BJ (cell line): ENCODE measurements around the gene CD164. TPM values are rescaled to one million over a fixed set of nuclear protein-coding genes. Genes with fewer than 3 reads are reported as not detected.
A peak's percentile ranks its signal among the peaks of the same experiment; 100 is the strongest.

ENCODE experiments used
- CTCF ChIA-PET: fragments of 350-600 bp; formaldehyde crosslinking; extraction: SDS; loops from one replicate; lab custom pipeline; 2021; ENCODE audit warnings: antibody characterized with exemption, inconsistent platforms; lab: Yijun Ruan, JAX
- POLR2A ChIA-PET: fragments of 300-600 bp; sonication (Branson Sonifier 250); formaldehyde crosslinking; extraction: SDS; loops from one replicate; lab custom pipeline; 2021; ENCODE audit warnings: antibody characterized with exemption; lab: Charles Lee
- DNase-seq: peaks from one replicate; pipeline ENCODE4 v3.0.0-alpha.2; 2011; ENCODE audit warnings: low read depth
- H3K27me3 ChIP-seq: 2 replicates; pipeline ENCODE4 v1.6.0; 2011; ENCODE audit warnings: low read length; ENCODE audit not compliant: control insufficient read depth, insufficient read depth
- H3K36me3 ChIP-seq: 2 replicates; pipeline ENCODE4 v1.5.1; 2011; ENCODE audit warnings: low read length; ENCODE audit not compliant: control insufficient read depth, insufficient read depth
- H3K4me3 ChIP-seq: 2 replicates; pipeline ENCODE4 v1.5.1; 2011; ENCODE audit warnings: low read depth, mild to moderate bottlenecking, control low read depth, low read length
- polyA plus RNA-seq: library from polyadenylated mRNA; depleted of rRNA; stranded (reverse); fragments of >200 nt; gene quantifications from 2 replicates; pipeline ENCODE4 v1.2.3, GENCODE V29; 2011
- TF ChIP-seq, protein P1 (sequence below): IDR thresholded peaks from 2 replicates; pipeline ENCODE4 v1.5.1; 2011; ENCODE audit warnings: low read depth, mild to moderate bottlenecking, control low read depth, inconsistent platforms, low read length, moderate library complexity; ENCODE audit not compliant: insufficient read depth

Gene CD164
- polyA plus RNA-seq, 1 experiment = 298 TPM

DNA sequence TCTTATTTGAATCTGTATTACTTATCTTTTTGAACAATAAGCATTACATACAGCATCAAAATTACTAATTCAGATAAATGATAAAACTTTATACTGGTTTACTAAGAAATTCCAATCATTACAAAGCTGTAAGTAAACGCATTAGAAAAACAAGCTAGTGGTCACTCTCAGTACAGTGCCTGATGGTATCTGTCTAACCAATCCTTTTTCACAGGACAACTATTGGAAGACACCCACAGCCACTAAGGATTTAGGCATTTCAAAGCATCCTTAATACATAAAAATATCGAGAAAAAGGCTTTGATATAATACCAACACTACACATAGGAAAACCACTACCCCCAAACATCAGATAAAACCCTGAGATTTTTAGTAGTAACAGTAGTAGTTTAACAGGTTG lies 2.6 kb downstream of the CD164 start:
- no peak for DNase-seq
- POLR2A ChIA-PET = interaction anchor here (0.6 kb wide), 1 partner anchor 12 kb away, joined by 4 read pairs; no protein-coding TSS in a partner anchor
- H3K27me3 ChIP-seq = no peaks in the 10 kb centered on the region
- CTCF ChIA-PET = interaction anchor here (1.0 to 1.5 kb wide), 2 partner anchors 179 to 191 kb away, joined by 3 to 4 read pairs; no protein-coding TSS in a partner anchor
- H3K4me3 ChIP-seq = peak overlapping the region; percentile 99; the same call in 1 of the 2 replicates
- TF ChIP-seq, protein P1, sequence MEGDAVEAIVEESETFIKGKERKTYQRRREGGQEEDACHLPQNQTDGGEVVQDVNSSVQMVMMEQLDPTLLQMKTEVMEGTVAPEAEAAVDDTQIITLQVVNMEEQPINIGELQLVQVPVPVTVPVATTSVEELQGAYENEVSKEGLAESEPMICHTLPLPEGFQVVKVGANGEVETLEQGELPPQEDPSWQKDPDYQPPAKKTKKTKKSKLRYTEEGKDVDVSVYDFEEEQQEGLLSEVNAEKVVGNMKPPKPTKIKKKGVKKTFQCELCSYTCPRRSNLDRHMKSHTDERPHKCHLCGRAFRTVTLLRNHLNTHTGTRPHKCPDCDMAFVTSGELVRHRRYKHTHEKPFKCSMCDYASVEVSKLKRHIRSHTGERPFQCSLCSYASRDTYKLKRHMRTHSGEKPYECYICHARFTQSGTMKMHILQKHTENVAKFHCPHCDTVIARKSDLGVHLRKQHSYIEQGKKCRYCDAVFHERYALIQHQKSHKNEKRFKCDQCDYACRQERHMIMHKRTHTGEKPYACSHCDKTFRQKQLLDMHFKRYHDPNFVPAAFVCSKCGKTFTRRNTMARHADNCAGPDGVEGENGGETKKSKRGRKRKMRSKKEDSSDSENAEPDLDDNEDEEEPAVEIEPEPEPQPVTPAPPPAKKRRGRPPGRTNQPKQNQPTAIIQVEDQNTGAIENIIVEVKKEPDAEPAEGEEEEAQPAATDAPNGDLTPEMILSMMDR = no peak
- peaks cover 10% of the 10 kb centered on the region for H3K36me3 ChIP-seq

DNA sequence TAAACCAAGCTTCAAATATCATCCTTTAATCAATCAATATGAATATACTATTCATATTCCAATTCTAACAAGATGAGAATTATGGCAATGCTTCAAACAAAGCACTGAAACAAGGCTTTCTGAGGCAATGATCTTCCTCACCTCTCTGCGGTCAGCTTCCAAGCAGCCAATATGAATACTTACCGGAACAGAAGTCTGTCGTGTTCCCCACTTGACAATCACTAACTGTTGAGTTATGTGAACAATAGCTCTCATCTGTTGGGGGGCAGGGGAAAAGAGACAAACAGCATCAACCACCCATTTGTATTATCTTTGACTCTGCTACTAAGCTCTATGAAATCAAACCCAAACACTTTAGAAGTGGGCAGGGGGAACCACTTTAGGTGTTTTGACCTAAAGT lies 4.5 kb downstream of the CD164 start:
- CTCF ChIA-PET = no interaction called here
- POLR2A ChIA-PET = no interaction called here
- Histone ChIP-seq H3K4me3 (no peak overlapping the region), H3K36me3 (peaks cover 16% of the 10 kb centered on the region), H3K27me3 (no peaks in the 10 kb centered on the region)
- TF ChIP-seq, protein P1 = no peak
- DNase-seq = no peak

DNA sequence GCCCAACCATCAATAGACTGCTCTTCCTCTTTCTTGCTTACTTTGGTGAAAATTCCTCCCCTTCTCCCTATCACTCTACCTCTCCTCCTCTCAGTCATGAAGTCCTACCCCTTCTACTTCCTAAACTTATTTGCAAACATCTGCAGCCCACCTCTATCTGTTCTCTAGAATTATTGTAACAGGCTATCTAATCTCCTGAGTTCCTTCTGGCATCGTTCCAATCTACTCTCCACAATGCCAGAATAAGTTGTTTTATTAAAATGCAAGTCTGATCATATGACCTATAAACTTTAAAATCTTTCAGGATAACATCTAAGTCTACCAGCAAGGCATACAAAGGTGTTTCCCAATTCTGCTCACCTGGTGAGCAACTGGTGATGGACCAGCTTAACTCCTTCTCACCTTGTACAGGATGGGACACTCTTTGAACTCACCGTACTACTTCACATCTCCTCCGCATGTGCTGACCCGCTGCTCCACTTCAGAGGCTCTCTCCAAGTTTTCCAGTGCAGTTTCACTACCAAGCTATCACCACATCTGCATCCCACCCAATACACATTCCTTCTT lies 7.9 kb downstream of the CD164 start:
- TF ChIP-seq, protein P1 = no peak
- H3K36me3 ChIP-seq = peaks cover 16% of the 10 kb centered on the region
- no peaks in the 10 kb centered on the region for H3K27me3 ChIP-seq
- DNase-seq = no peak
- H3K4me3 ChIP-seq = no peak overlapping the region
- ChIA-PET CTCF (no interaction called here), POLR2A (no interaction called here)

DNA sequence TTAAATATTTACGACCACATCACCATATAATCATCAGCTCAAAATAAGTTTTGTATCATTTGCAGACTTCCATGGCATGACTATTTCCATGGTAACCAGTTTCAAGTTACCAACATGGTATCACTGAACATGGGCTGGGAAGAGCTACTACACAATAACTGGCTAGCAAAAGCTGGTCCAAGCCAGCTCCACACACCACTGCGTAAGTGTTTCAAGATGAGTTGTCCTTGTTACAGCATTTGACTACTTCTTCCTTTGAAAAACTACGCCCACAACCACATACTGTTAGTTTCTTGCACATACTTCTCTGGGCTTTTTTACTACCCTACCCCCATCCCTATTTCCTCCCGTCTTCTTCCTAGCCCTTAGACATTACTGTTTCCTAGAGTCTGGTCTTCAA lies 8.5 kb downstream of the CD164 start:
- H3K4me3 ChIP-seq = no peak overlapping the region
- DNase-seq = no peak
- TF ChIP-seq, protein P1 = no peak
- ChIA-PET POLR2A (no interaction called here), CTCF (no interaction called here)
- peaks cover 16% of the 10 kb centered on the region for H3K36me3 ChIP-seq
- no peaks in the 10 kb centered on the region for H3K27me3 ChIP-seq

DNA sequence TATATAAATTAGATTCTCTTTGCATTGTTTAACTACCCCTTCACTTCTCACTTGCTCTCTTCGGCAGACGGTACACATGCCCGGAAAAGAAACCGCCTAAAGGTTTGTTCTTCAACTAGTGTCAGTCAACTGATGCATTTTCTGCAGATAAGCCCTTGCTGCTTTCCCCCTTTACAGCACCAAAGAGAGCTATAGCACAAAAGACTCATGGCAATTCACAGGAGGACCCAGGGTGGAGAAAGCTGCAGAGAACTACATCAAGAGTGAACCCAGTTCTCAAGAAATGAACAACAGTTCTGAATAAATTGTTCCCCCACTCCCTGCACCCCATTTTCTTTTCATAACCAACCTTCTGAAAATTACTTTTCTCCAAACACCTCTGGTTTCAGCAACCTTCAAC lies 8.9 kb downstream of the CD164 start:
- Histone ChIP-seq H3K27me3 (no peaks in the 10 kb centered on the region), H3K4me3 (no peak overlapping the region), H3K36me3 (peaks cover 18% of the 10 kb centered on the region)
- ChIA-PET CTCF (interaction anchor here (1.0 kb wide), 1 partner anchor 10 kb away, joined by 4 read pairs; no protein-coding TSS in a partner anchor), POLR2A (no interaction called here)
- TF ChIP-seq, protein P1 = no peak
- no peak for DNase-seq
